Measurements from ENCODE around the gene GNAI1.

DNA sequence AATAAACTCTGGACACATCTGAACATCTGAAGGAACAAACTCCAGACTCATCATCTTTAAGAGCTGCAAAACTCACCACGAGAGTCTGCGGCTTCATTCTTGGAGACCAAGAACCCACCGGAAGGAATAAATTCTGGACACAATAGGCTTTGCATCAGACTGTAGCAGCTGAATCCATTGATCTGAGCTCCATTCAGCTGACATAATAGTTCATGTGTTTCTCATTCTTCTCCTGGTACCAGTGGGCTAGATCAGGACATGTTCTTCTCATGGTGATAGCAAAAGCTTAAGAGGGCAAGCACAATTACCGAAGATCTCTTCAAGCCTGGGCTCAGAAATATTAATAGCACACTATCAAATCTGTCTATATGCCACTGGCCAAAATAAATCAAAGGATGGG lies 20.5 kb upstream of the GNAI1 start:
- TF ChIP-seq, protein P1, sequence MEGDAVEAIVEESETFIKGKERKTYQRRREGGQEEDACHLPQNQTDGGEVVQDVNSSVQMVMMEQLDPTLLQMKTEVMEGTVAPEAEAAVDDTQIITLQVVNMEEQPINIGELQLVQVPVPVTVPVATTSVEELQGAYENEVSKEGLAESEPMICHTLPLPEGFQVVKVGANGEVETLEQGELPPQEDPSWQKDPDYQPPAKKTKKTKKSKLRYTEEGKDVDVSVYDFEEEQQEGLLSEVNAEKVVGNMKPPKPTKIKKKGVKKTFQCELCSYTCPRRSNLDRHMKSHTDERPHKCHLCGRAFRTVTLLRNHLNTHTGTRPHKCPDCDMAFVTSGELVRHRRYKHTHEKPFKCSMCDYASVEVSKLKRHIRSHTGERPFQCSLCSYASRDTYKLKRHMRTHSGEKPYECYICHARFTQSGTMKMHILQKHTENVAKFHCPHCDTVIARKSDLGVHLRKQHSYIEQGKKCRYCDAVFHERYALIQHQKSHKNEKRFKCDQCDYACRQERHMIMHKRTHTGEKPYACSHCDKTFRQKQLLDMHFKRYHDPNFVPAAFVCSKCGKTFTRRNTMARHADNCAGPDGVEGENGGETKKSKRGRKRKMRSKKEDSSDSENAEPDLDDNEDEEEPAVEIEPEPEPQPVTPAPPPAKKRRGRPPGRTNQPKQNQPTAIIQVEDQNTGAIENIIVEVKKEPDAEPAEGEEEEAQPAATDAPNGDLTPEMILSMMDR (IDR thresholded peaks at IDR 0.05; ENCODE audit: low read length) = no peak
- no peak for TF ChIP-seq EZH2 (optimal IDR thresholded peaks at IDR 0.05; ENCODE audit: low read depth, low read length)
- TF ChIP-seq EZH2phosphoT487 (IDR thresholded peaks at IDR 0.05; ENCODE audit: low read length) = no peak
